Measurements from ENCODE around the gene OPHN1.
"Not testable (repeated sequence)": the region's sequence is repeated elsewhere in the genome, so short reads cannot be mapped to it uniquely, and the experiment has no call there.

Gene OPHN1

DNA sequence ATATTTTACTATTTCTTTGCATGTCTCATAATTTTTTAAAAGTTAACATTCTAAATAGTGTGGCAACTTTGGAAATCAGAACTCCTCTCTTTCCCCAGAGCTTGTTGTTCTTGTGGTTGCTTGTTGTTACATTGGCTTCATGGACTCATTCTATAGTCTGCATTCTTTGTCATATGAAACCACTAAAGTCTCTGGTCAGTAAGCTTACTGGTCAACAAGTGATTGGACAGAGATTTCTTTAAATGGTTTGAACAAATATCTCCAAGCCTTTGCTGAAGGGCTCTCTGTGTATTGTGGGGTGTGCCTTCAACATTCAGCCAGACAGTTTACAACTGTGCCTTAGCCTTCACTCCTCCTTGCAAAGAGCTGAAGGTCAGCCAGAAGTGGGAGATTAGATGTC is 147.2 kb downstream of the OPHN1 start:
- Histone ChIP-seq H3K9me3 (ENCODE audit: control insufficient read depth, insufficient read depth, low read length) (peaks cover 4% of the 10 kb centered on the region), H3K27me3 (ENCODE audit: control insufficient read depth, insufficient read depth, low read length) (no peaks in the 10 kb centered on the region), H3K36me3 (ENCODE audit: control insufficient read depth, insufficient read depth, low read length) (no peaks in the 10 kb centered on the region), H3K9ac (ENCODE audit: low read depth, low read length) (no peak overlapping the region), H3K4me3 (ENCODE audit: low read depth, low read length) (no peak overlapping the region), H3K4me1 (ENCODE audit: control insufficient read depth, insufficient read depth, low read length) (no peaks in the 10 kb centered on the region)

DNA sequence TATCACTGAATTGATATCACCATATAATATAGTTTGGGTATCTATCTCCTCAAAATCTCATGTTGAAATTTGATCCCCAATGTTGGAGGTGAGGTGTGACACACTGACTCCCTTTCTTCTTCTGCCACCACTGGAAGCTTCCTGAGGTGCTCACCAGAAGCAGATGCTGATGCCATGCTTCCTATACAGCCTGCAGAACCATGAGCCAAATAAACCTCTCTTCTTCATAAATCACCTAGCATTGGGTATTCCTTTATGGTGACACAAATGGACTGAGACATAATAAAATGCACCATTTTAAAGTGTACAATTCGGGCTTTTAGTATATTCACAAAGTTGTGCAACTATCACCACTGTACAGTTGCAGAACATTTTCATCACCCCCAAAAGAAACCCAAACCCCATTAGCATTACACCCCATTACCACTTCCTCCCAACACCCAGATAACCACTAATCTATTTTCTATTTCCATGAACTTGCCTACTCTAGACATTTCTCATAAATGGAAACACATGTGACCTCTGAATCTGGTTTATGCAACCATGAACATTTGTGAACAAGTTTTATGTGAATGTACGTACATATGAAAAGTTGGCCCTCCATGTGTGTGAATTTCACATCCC is 148.9 kb downstream of the OPHN1 start:
- H3K9me3 ChIP-seq (ENCODE audit: control insufficient read depth, insufficient read depth, low read length): peaks cover 4% of the 10 kb centered on the region
- no peaks in the 10 kb centered on the region for H3K36me3 ChIP-seq (ENCODE audit: control insufficient read depth, insufficient read depth, low read length)
- no peak overlapping the region for H3K4me3 ChIP-seq (ENCODE audit: low read depth, low read length)

DNA sequence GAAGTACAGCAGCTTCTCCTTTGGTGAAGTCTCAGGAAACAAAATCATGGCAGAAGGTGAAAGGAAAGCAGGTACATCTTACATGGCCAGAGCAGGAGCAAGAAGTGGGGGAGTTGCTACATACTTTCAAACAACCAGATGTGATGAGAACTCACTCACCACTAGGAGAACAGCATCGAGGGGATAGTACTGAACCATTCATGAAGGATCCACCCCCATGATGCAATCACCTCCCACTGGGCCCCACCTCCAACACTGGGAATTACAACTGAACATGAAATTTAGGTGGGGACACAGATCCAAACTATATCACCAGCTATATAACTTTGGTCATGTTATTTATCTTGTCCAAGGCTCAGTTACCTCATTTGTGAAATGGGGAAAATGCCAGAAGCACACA is 159.4 kb downstream of the OPHN1 start:
- no peaks in the 10 kb centered on the region for H3K27me3 ChIP-seq (ENCODE audit: control insufficient read depth, insufficient read depth, low read length)
- H3K4me1 ChIP-seq (ENCODE audit: control insufficient read depth, insufficient read depth, low read length): peaks cover 4% of the 10 kb centered on the region
- peaks cover 10% of the 10 kb centered on the region for H3K9me3 ChIP-seq (ENCODE audit: control insufficient read depth, insufficient read depth, low read length)
- no peaks in the 10 kb centered on the region for H3K36me3 ChIP-seq (ENCODE audit: control insufficient read depth, insufficient read depth, low read length)
- no peak overlapping the region for H3K9ac ChIP-seq (ENCODE audit: low read depth, low read length)
- H3K4me3 ChIP-seq (ENCODE audit: low read depth, low read length): no peak overlapping the region

More for the DNA sequence above, 148.9 kb downstream of the OPHN1 start:
- no peaks in the 10 kb centered on the region for H3K27me3 ChIP-seq (ENCODE audit: control insufficient read depth, insufficient read depth, low read length)
- H3K9ac ChIP-seq (ENCODE audit: low read depth, low read length): no peak overlapping the region
- H3K4me1 ChIP-seq (ENCODE audit: control insufficient read depth, insufficient read depth, low read length): no peaks in the 10 kb centered on the region

DNA sequence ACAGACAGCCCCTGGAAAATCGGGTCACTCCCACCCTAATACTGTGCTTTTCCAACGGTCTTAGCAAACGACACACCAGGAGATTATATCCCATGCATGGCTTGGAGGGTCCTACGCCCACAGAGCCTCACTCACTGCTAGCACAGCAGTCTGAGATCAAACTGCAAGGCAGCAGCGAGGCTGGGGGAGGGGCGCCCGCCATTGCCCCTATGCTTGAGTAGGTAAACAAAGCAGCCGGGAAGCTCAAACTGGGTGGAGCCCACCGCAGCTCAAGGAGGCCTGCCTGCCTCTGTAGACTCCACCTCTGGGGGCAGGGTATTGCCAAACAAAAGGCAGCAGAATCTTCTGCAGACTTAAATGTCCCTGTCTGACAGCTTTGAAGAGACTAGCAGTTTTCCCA is 168.5 kb downstream of the OPHN1 start:
- H3K4me3 ChIP-seq (ENCODE audit: low read depth, low read length); H3K9me3 ChIP-seq (ENCODE audit: control insufficient read depth, insufficient read depth, low read length); H3K27me3 ChIP-seq (ENCODE audit: control insufficient read depth, insufficient read depth, low read length); H3K9ac ChIP-seq (ENCODE audit: low read depth, low read length); H3K4me1 ChIP-seq (ENCODE audit: control insufficient read depth, insufficient read depth, low read length); H3K36me3 ChIP-seq (ENCODE audit: control insufficient read depth, insufficient read depth, low read length): not testable (repeated sequence)

DNA sequence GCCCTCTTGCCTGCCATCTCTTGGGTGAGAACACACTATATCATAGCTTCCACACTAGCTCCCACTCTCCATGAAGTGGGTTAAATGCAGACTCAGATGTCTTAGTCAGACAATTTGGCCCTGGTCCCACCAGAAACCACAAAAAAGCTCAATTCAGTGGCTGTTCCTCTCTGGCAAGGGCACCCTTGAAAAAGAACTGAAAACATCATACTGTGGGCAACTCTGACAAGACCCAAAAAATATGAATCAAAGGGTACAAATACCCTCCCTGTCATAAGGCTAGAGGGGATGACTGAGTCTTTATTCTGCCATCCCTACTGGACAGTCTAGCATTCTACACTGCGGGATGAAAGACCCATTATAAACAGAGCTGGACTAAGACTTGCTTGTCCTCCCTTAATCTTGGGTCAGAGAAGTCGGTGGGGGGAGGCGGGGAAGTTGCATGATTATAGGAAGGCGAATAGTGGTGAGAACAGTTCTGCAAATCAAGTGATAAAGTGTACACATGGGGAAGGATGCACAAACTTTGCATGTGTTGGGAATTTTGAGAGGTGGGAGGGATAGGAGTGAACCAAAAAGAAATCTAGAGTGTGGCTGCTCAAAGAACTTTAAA is 172.1 kb downstream of the OPHN1 start:
- Histone ChIP-seq H3K9me3 (ENCODE audit: control insufficient read depth, insufficient read depth, low read length) (no peaks in the 10 kb centered on the region), H3K27me3 (ENCODE audit: control insufficient read depth, insufficient read depth, low read length) (no peaks in the 10 kb centered on the region), H3K36me3 (ENCODE audit: control insufficient read depth, insufficient read depth, low read length) (no peaks in the 10 kb centered on the region), H3K4me1 (ENCODE audit: control insufficient read depth, insufficient read depth, low read length) (no peaks in the 10 kb centered on the region), H3K9ac (ENCODE audit: low read depth, low read length) (no peak overlapping the region), H3K4me3 (ENCODE audit: low read depth, low read length) (no peak overlapping the region)

DNA sequence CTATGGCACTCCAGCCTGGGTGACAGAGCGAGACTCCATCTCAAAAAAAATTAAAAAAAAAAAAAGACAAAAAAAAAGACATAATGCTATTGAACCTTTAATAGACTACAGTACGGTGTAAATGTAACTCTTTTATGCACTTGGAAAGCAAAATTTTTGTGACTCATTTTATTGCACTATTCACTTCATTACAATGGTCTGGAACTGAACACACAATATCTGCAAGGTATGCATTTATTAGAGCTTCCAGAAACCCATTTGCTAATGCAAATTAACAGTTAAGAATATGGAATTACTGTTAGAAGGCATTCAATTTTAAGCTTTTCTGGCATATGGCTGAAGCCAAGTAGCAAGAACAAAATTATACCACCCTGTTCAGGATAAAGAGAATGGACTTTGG is 176.3 kb downstream of the OPHN1 start:
- H3K9ac ChIP-seq (ENCODE audit: low read depth, low read length): no peak overlapping the region
- H3K4me3 ChIP-seq (ENCODE audit: low read depth, low read length): no peak overlapping the region
- no peaks in the 10 kb centered on the region for H3K36me3 ChIP-seq (ENCODE audit: control insufficient read depth, insufficient read depth, low read length)
- no peaks in the 10 kb centered on the region for H3K4me1 ChIP-seq (ENCODE audit: control insufficient read depth, insufficient read depth, low read length)
- no peaks in the 10 kb centered on the region for H3K27me3 ChIP-seq (ENCODE audit: control insufficient read depth, insufficient read depth, low read length)
- H3K9me3 ChIP-seq (ENCODE audit: control insufficient read depth, insufficient read depth, low read length): no peaks in the 10 kb centered on the region

DNA sequence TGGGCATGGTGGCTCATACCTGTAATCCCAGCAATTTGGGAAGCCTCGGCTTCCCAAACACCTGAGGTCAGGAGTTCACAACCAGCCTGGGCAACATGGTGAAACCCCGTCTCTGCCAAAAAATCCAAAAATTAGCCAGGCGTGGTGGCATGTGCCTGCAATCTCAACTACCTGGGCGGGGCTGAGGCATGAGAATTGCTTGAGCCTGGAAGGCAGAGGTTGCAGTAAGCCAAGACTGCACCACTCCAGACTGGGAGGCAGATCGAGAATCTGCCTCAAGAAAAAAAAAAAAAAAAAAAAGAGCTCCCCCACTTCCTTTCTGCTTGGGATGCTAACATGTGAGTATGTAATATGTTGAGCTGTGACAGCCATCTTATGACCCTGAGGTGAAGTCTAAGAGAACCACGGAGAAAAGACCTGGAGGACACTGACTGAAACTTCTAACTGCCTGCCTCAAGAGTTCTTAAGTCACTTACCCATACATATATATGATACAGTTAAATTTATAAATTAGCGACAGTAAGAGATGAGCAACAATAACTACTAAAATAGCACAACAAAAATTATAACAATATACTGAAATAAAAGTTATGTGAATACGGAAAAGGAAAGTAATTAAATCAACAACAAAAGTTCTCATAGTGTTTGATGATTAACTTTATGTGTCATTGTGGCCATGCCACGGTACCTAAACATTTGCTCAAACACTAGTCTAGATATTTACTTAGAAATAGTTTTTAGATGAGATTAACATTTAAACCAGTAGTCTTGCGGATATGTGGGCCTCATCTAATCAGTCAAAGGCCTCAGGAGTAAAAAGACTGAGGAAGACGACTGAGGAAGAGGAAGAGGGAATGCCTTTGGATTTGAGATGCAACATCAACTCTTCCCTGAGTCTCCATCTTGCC is 178.3 kb downstream of the OPHN1 start:
- Histone ChIP-seq H3K36me3 (ENCODE audit: control insufficient read depth, insufficient read depth, low read length) (no peaks in the 10 kb centered on the region), H3K9me3 (ENCODE audit: control insufficient read depth, insufficient read depth, low read length) (no peaks in the 10 kb centered on the region), H3K9ac (ENCODE audit: low read depth, low read length) (no peak overlapping the region), H3K27me3 (ENCODE audit: control insufficient read depth, insufficient read depth, low read length) (no peaks in the 10 kb centered on the region), H3K4me3 (ENCODE audit: low read depth, low read length) (no peak overlapping the region), H3K4me1 (ENCODE audit: control insufficient read depth, insufficient read depth, low read length) (no peaks in the 10 kb centered on the region)

DNA sequence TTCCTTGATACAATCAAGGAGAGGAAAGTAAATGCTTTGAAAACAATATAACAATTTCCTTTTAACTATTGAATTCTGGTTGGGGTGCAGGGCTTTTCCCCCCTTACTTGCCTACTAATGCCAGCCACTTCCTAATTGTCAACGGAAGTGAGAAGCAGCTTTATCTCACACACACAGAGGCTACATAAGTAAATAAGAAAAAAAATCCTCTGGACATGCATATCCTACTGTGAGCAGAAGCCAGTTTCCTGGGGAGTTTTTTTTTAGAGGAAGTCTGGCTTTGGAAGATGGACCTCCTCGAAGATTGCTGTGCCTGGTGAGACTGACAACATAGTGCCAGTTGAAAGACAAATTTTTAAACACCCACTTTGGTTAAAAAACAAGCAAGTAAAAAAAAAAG is 180.6 kb downstream of the OPHN1 start:
- no peaks in the 10 kb centered on the region for H3K36me3 ChIP-seq (ENCODE audit: control insufficient read depth, insufficient read depth, low read length)
- no peaks in the 10 kb centered on the region for H3K9me3 ChIP-seq (ENCODE audit: control insufficient read depth, insufficient read depth, low read length)
- H3K4me1 ChIP-seq (ENCODE audit: control insufficient read depth, insufficient read depth, low read length): no peaks in the 10 kb centered on the region
- no peaks in the 10 kb centered on the region for H3K27me3 ChIP-seq (ENCODE audit: control insufficient read depth, insufficient read depth, low read length)
- no peak overlapping the region for H3K9ac ChIP-seq (ENCODE audit: low read depth, low read length)
- H3K4me3 ChIP-seq (ENCODE audit: low read depth, low read length): no peak overlapping the region

DNA sequence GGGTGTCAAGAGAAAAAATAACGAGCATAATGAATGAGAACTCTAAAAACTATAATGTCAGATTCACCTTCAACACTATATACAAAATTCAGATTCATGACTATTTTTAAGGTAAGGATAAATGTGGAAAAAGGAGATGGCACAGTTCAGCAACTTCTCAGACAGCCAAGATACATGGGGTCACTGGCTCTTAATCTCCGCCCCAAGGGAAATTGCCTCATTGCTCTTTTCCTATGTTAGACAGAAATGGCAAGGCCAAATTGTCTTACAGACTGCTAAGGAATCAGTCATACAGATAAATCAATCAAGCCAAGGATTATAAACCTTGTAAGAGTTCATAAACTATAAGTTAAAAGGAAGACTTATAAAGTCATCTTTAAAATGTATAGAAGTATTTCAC is 183.4 kb downstream of the OPHN1 start:
- no peaks in the 10 kb centered on the region for H3K27me3 ChIP-seq (ENCODE audit: control insufficient read depth, insufficient read depth, low read length)
- no peaks in the 10 kb centered on the region for H3K4me1 ChIP-seq (ENCODE audit: control insufficient read depth, insufficient read depth, low read length)
- H3K9ac ChIP-seq (ENCODE audit: low read depth, low read length): no peak overlapping the region
- no peak overlapping the region for H3K4me3 ChIP-seq (ENCODE audit: low read depth, low read length)
- no peaks in the 10 kb centered on the region for H3K9me3 ChIP-seq (ENCODE audit: control insufficient read depth, insufficient read depth, low read length)
- no peaks in the 10 kb centered on the region for H3K36me3 ChIP-seq (ENCODE audit: control insufficient read depth, insufficient read depth, low read length)

DNA sequence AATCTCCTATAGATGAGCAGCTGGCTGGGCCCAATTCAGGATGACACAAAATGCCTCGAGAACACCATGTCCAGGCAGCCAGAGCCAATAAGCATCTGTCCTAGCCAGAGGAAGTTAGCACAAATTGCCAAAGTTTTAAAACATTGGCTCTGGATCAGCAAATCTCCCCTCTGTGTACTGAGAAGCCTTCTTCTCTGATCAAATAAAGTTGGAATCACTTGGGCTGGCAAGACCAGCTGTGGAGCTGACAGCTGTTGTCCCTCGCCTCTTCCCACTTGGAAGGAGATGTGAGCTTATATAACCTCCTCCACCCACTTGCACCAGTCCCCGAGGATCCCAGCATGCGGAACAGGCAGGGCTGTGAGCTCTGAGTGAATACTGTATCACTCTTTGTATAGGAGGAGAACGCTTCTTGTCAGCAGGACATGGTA is 183.9 kb downstream of the OPHN1 start:
- no peaks in the 10 kb centered on the region for H3K27me3 ChIP-seq (ENCODE audit: control insufficient read depth, insufficient read depth, low read length)
- H3K4me1 ChIP-seq (ENCODE audit: control insufficient read depth, insufficient read depth, low read length): no peaks in the 10 kb centered on the region
- no peak overlapping the region for H3K9ac ChIP-seq (ENCODE audit: low read depth, low read length)
- H3K4me3 ChIP-seq (ENCODE audit: low read depth, low read length): no peak overlapping the region
- no peaks in the 10 kb centered on the region for H3K36me3 ChIP-seq (ENCODE audit: control insufficient read depth, insufficient read depth, low read length)
- H3K9me3 ChIP-seq (ENCODE audit: control insufficient read depth, insufficient read depth, low read length): no peaks in the 10 kb centered on the region

DNA sequence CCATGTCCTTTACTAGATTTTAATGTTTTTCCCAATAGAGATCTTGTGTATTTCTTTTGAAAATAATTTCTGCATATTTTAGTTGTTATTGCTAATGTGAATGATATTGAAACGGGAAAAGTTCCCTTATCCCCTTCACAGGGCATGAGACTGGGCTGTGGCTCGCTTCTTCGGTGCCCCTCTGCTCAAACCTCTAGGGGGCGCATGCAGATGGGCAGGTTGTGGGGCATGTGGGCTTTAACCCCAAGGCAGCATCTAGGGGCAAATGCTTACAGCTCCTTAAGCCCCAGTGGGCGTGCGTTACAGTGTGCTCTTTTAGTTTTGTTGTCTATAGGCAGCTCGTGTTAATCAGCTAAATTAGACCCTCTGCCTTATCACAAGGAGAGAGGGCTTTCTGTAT is 194.7 kb downstream of the OPHN1 start:
- peaks cover 3% of the 10 kb centered on the region for H3K4me1 ChIP-seq (ENCODE audit: control insufficient read depth, insufficient read depth, low read length)
- H3K9ac ChIP-seq (ENCODE audit: low read depth, low read length): no peak overlapping the region

More for the DNA sequence above, 194.7 kb downstream of the OPHN1 start:
- no peaks in the 10 kb centered on the region for H3K9me3 ChIP-seq (ENCODE audit: control insufficient read depth, insufficient read depth, low read length)
- H3K4me3 ChIP-seq (ENCODE audit: low read depth, low read length): no peak overlapping the region
- no peaks in the 10 kb centered on the region for H3K36me3 ChIP-seq (ENCODE audit: control insufficient read depth, insufficient read depth, low read length)
- no peaks in the 10 kb centered on the region for H3K27me3 ChIP-seq (ENCODE audit: control insufficient read depth, insufficient read depth, low read length)

Measured in iPS-15b (cell line).